ENCODE measurements around the gene DGCR6.
"Not testable (repeated sequence)": the region's sequence is repeated elsewhere in the genome, so short reads cannot be mapped to it uniquely, and the experiment has no call there.

DGCR6 gene

DNA sequence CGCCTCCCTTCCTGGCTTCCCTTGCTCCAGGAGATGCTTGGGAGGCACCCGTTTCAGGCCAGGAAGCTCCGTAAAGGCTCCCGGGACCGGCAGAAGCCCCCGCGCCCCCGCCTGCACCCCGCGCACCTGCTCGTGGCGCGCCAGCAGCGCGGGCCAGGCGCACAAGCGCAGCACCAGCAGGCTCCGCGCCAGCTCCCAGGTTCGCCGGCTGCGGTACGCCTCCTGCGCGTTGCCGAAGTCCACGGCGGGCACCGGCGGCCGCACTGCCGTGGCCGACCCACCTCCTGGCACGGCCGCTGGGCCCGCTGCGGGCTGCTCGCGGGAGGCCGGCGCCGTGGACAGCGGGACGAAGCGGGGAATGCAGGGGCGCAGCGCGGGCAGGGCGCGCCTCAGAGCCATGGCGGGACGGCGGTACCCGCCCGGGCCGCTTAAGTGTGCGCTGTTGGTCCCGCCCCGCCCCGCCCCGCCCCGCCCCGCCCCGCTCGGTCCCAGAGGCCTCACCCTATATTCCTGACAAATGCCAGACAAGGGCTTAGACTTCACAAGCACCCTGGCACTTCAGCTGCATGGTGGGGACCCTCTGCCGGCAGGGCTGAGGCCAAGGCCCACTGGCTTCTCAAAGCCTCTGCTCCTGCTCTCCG, 29.9 kb downstream of the DGCR6 start, which contains the start of gene PRODH:
PRODH (minus strand) TSS at position 405 of the 641 bp plus-strand sequence; CDS start at position 399, 6 bp downstream.
- peaks cover 3% of the 10 kb centered on the region for H3K27me3 Mint-ChIP-seq (ENCODE audit: low read depth, poor library complexity)
- no peak within 1 kb of the TSS for H3K27ac Mint-ChIP-seq
- no peaks in the 10 kb centered on the region for H3K4me1 Mint-ChIP-seq
- H3K36me3 Mint-ChIP-seq (ENCODE audit: low read depth), result no peaks in the 10 kb centered on the region
- H3K4me3 Mint-ChIP-seq, result no peak within 1 kb of the TSS
- no peak for DNase-seq
- H3K9me3 Mint-ChIP-seq, result no peaks in the 10 kb centered on the region
- no peak for TF ChIP-seq CTCF (IDR thresholded peaks at IDR 0.05)

DNA sequence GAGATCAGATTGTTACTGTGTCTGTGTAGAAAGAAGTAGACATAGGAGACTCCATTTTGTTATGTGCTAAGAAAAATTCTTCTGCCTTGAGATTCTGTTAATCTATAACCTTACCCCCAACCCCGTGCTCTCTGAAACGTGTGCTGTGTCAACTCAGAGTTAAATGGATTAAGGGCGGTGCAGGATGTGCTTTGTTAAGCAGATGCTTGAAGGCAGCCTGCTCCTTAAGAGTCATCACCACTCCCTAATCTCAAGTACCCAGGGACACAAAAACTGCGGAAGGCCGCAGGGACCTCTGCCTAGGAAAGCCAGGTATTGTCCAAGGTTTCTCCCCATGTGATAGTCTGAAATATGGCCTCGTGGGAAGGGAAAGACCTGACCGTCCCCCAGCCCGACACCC, 32.6 kb downstream of the DGCR6 start:
- H3K36me3 Mint-ChIP-seq (ENCODE audit: low read depth); DNase-seq; H3K4me1 Mint-ChIP-seq; H3K4me3 Mint-ChIP-seq; H3K27ac Mint-ChIP-seq; H3K27me3 Mint-ChIP-seq (ENCODE audit: low read depth, poor library complexity); H3K9me3 Mint-ChIP-seq: not testable (repeated sequence)

DNA sequence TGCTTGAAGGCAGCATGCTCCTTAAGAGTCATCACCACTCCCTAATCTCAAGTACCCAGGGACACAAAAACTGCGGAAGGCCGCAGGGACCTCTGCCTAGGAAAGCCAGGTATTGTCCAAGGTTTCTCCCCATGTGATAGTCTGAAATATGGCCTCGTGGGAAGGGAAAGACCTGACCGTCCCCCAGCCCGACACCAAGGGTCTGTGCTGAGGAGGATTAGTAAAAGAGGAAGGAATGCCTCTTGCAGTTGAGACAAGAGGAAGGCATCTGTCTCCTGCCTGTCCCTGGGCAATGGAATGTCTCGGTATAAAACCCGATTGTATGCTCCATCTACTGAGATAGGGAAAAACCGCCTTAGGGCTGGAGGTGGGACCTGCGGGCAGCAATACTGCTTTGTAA, 41.0 kb downstream of the DGCR6 start:
- not testable (repeated sequence) for H3K4me1 Mint-ChIP-seq; H3K36me3 Mint-ChIP-seq (ENCODE audit: low read depth); H3K27ac Mint-ChIP-seq; H3K9me3 Mint-ChIP-seq; DNase-seq
- Mint-ChIP-seq H3K27me3 (ENCODE audit: low read depth, poor library complexity) (peaks cover 25% of the 10 kb centered on the region), H3K4me3 (peak overlapping the region; percentile 32)

GRCh38 chr22:18947905-18948304, 41.8 kb downstream of the DGCR6 start:
- Mint-ChIP-seq H3K4me3 (no peak overlapping the region), H3K27me3 (ENCODE audit: low read depth, poor library complexity) (peaks cover 25% of the 10 kb centered on the region), H3K27ac (no peak overlapping the region), H3K4me1 (no peaks in the 10 kb centered on the region), H3K36me3 (ENCODE audit: low read depth) (no peaks in the 10 kb centered on the region), H3K9me3 (no peaks in the 10 kb centered on the region)
- peak; percentile 2 for DNase-seq
- no peak for TF ChIP-seq CTCF (IDR thresholded peaks at IDR 0.05)

DNA sequence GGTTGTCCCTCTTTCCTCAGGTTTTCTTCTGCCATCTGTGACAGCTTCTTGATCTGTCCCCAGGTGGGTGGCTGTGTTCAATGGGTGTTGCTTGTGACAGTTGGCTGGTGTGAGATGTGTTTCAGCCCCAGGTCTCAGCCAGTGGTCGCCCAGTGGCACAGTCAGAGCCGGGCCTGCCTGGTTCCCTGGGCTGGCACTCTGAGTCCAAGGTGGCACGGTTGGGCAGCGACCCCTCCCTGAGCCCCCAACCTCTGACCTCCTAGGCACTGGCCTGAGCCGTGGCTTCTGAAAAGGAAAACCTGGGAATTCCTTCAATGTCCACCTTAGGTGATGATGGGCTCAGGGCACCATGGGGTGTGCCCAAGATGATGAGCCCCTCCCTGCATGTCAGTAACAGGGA, 44.0 kb downstream of the DGCR6 start:
- no peaks in the 10 kb centered on the region for H3K36me3 Mint-ChIP-seq (ENCODE audit: low read depth)
- DNase-seq, result no peak
- no peak overlapping the region for H3K27ac Mint-ChIP-seq
- H3K4me1 Mint-ChIP-seq, result no peaks in the 10 kb centered on the region
- H3K27me3 Mint-ChIP-seq (ENCODE audit: low read depth, poor library complexity), result peaks cover 25% of the 10 kb centered on the region
- H3K4me3 Mint-ChIP-seq, result no peak overlapping the region
- no peak for TF ChIP-seq CTCF (IDR thresholded peaks at IDR 0.05)
- no peaks in the 10 kb centered on the region for H3K9me3 Mint-ChIP-seq

GRCh38 chr22:18952022-18952421, 45.9 kb downstream of the DGCR6 start:
- H3K36me3 Mint-ChIP-seq (ENCODE audit: low read depth), result no peaks in the 10 kb centered on the region
- no peak overlapping the region for H3K4me3 Mint-ChIP-seq
- DNase-seq, result no peak
- no peaks in the 10 kb centered on the region for H3K9me3 Mint-ChIP-seq
- H3K27ac Mint-ChIP-seq, result no peak overlapping the region
- H3K27me3 Mint-ChIP-seq (ENCODE audit: low read depth, poor library complexity), result peaks cover 31% of the 10 kb centered on the region
- no peak for TF ChIP-seq CTCF (IDR thresholded peaks at IDR 0.05)
- no peaks in the 10 kb centered on the region for H3K4me1 Mint-ChIP-seq

DNA sequence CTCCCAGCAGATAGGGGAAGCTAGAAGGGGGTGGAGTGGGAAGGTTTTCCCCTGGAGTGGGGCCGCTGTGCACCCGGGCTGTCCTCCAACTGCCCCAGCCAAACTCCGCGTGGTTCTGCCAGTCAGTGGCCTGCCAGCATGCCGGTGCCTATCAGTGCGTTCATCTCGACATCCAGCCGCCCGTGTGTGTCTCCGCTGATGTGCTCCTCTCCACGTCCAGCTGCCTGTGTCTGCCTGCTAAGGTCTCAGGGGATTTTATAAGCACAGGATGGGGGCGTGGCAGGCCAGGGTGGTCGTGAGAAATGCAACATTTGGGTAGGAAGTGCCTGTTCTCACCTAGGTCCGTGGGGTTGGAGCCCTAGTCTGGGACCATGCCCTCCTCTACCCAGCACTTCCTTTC, 47.0 kb downstream of the DGCR6 start:
- H3K27ac Mint-ChIP-seq; H3K9me3 Mint-ChIP-seq; H3K36me3 Mint-ChIP-seq (ENCODE audit: low read depth); H3K4me1 Mint-ChIP-seq; H3K4me3 Mint-ChIP-seq: not testable (repeated sequence)
- peaks cover 24% of the 10 kb centered on the region for H3K27me3 Mint-ChIP-seq (ENCODE audit: low read depth, poor library complexity)
- peak; percentile 2 for DNase-seq

All from nephron progenitor cell (in vitro differentiated cells).